CD4-positive, alpha-beta memory T cell (primary cell): Measurements from ENCODE around the gene DNAH9. TPM values are rescaled to one million over a fixed set of nuclear protein-coding genes. Genes with fewer than 3 reads are reported as not detected.

Source experiments
- CTCF ChIA-PET: fragments of 350-600 bp; sonication (Branson Sonifier 250); formaldehyde crosslinking; loops from one replicate; lab custom pipeline; 2021; ENCODE audit warnings: inconsistent platforms; ENCODE audit not compliant: partially characterized antibody; lab: Charles Lee
- POLR2A ChIA-PET: fragments of 350-600 bp; sonication (Branson Sonifier 250); formaldehyde crosslinking; loops from one replicate; lab custom pipeline; 2021; ENCODE audit not compliant: partially characterized antibody; lab: Charles Lee
- DNase-seq, 5 donors: peaks; one replicate each; pipeline versions ENCODE4 v3.0.0 to v3.0.0-alpha.2; 2020 to 2022; ENCODE audit warnings: mixed read lengths in 1 of 5
- H3K27ac ChIP-seq: one replicate; pipeline ENCODE4 v1.7.0; 2013; ENCODE audit warnings: low read depth, low read length
- H3K27me3 ChIP-seq: 2 replicates; pipeline ENCODE4 v1.7.0; 2013; ENCODE audit warnings: mild to moderate bottlenecking, low read length, moderate library complexity; ENCODE audit not compliant: insufficient read depth
- H3K36me3 ChIP-seq: 2 replicates; pipeline ENCODE4 v1.7.0; 2013; ENCODE audit warnings: mild to moderate bottlenecking, low read length, moderate library complexity; ENCODE audit not compliant: insufficient read depth
- H3K4me1 ChIP-seq: 2 replicates; pipeline ENCODE4 v1.7.0; 2013; ENCODE audit warnings: mild to moderate bottlenecking, low read length, moderate library complexity; ENCODE audit not compliant: insufficient read depth
- H3K4me3 ChIP-seq, 2 donors: one replicate each; pipeline ENCODE4 v1.7.0; 2013; ENCODE audit warnings: low read length in 2 of 2, mild to moderate bottlenecking in 1 of 2
- H3K9me3 ChIP-seq, 2 donors: one replicate each; pipeline ENCODE4 v1.7.0; 2013; ENCODE audit warnings: low read length in 2 of 2, control low read depth in 1 of 2; ENCODE audit not compliant: control insufficient read depth in 1 of 2
- H3K27ac Mint-ChIP-seq, 7 donors: one replicate each; pipeline ENCODE4 v1.8.0; 2020 to 2021; ENCODE audit warnings: mixed read lengths in 7 of 7, mild to moderate bottlenecking in 6 of 7, inconsistent platforms in 3 of 7, moderate library complexity in 3 of 7
- H3K27me3 Mint-ChIP-seq, 2 donors: one replicate each; pipeline ENCODE4 v1.8.0; 2020 to 2021; ENCODE audit warnings: mixed read lengths in 2 of 2
- H3K36me3 Mint-ChIP-seq, 2 donors: one replicate each; pipeline ENCODE4 v1.8.0; 2020 to 2021; ENCODE audit warnings: mixed read lengths in 2 of 2, inconsistent platforms in 1 of 2, mild to moderate bottlenecking in 1 of 2
- H3K4me1 Mint-ChIP-seq, 4 donors: one replicate each; pipeline ENCODE4 v1.8.0; 2020 to 2021; ENCODE audit warnings: mixed read lengths in 4 of 4, mild to moderate bottlenecking in 1 of 4
- H3K4me3 Mint-ChIP-seq, 8 donors: one replicate each; pipeline ENCODE4 v1.8.0; 2020 to 2021; ENCODE audit warnings: mixed read lengths in 8 of 8, mild to moderate bottlenecking in 7 of 8, moderate library complexity in 6 of 8, inconsistent platforms in 3 of 8
- H3K9me3 Mint-ChIP-seq, 8 donors: one replicate each; pipeline ENCODE4 v1.8.0; 2020 to 2021; ENCODE audit warnings: mixed read lengths in 8 of 8, mild to moderate bottlenecking in 5 of 8, inconsistent platforms in 3 of 8, moderate library complexity in 1 of 8
- intact Hi-C: fragments of 100-400 bp; cut with micrococcal nuclease; formaldehyde crosslinking; loops from one replicate; pipeline ENCODE4 v1.15.1; 2023
- polyA plus RNA-seq, 2 donors: library from polyadenylated mRNA; unstranded; fragments of 300-500 nt; fragmentation: Illumina TruSeq; gene quantifications; one replicate each; pipeline ENCODE4 v1.2.3, GENCODE V29; 2021
- total RNA-seq, 2 experiments: library from RNA; stranded (reverse); gene quantifications; one replicate each; pipeline ENCODE4 v1.2.3, GENCODE V29; 2021

Gene DNAH9
- total and polyA plus RNA-seq, 4 experiments from 2014 or later = not detected

- ChIA-PET CTCF (no interaction called here), POLR2A (no interaction called here)
- intact Hi-C loops = no loop called here
- Mint-ChIP-seq H3K4me3 (no peak overlapping the region), H3K27ac (no peak overlapping the region), H3K36me3 (no peaks in the 10 kb centered on the region), H3K4me1 (no peaks in the 10 kb centered on the region), H3K9me3 (peaks cover 0 to 10% (median 5%) of the 10 kb centered on the region in 8 donors), H3K27me3 (no peaks in the 10 kb centered on the region)
- Histone ChIP-seq H3K9me3 (no peaks in the 10 kb centered on the region), H3K27ac (no peak overlapping the region), H3K27me3 (no peaks in the 10 kb centered on the region), H3K4me3 (no peak overlapping the region), H3K36me3 (no peaks in the 10 kb centered on the region), H3K4me1 (no peaks in the 10 kb centered on the region)
- no peak for DNase-seq
These were observed 138.5 kb downstream of the DNAH9 start for GRCh38 chr17:11736613-11737312.

GRCh38 chr17:11737313-11737679 is 139.0 kb downstream of the DNAH9 start:
- Mint-ChIP-seq H3K4me3 (no peak overlapping the region), H3K36me3 (no peaks in the 10 kb centered on the region), H3K27ac (no peak overlapping the region), H3K9me3 (peaks cover 0 to 8% (median 5%) of the 10 kb centered on the region in 8 donors), H3K27me3 (no peaks in the 10 kb centered on the region), H3K4me1 (no peaks in the 10 kb centered on the region)
- H3K27me3 ChIP-seq = no peaks in the 10 kb centered on the region
- no peaks in the 10 kb centered on the region for H3K36me3 ChIP-seq
- POLR2A ChIA-PET = no interaction called here
- no peaks in the 10 kb centered on the region for H3K9me3 ChIP-seq
- H3K4me3 ChIP-seq = no peak overlapping the region
- no peaks in the 10 kb centered on the region for H3K4me1 ChIP-seq
- no peak overlapping the region for H3K27ac ChIP-seq
- intact Hi-C loops = no loop called here
- no peak for DNase-seq
- CTCF ChIA-PET = no interaction called here

- no peak overlapping the region for H3K27ac ChIP-seq
These were observed 139.9 kb downstream of the DNAH9 start for GRCh38 chr17:11738151-11738550.

GRCh38 chr17:11739351-11739750 is 141.1 kb downstream of the DNAH9 start:
- Histone ChIP-seq H3K4me3 (no peak overlapping the region), H3K27me3 (no peaks in the 10 kb centered on the region), H3K27ac (no peak overlapping the region), H3K36me3 (no peaks in the 10 kb centered on the region), H3K4me1 (no peaks in the 10 kb centered on the region), H3K9me3 (no peaks in the 10 kb centered on the region)
- Mint-ChIP-seq H3K4me3 (no peak overlapping the region), H3K9me3 (peaks cover 0 to 8% (median 2%) of the 10 kb centered on the region in 8 donors), H3K36me3 (no peaks in the 10 kb centered on the region), H3K4me1 (no peaks in the 10 kb centered on the region), H3K27ac (no peak overlapping the region), H3K27me3 (no peaks in the 10 kb centered on the region)
- DNase-seq = no peak
- ChIA-PET CTCF (no interaction called here), POLR2A (no interaction called here)
- intact Hi-C loops = no loop called here

More at GRCh38 chr17:11738151-11738550, 139.9 kb downstream of the DNAH9 start:
- no peaks in the 10 kb centered on the region for H3K27me3 ChIP-seq
- Mint-ChIP-seq H3K36me3 (no peaks in the 10 kb centered on the region), H3K27ac (no peak overlapping the region), H3K4me1 (no peaks in the 10 kb centered on the region), H3K27me3 (no peaks in the 10 kb centered on the region), H3K9me3 (peaks cover 0 to 8% (median 1%) of the 10 kb centered on the region in 8 donors), H3K4me3 (no peak overlapping the region)
- H3K4me1 ChIP-seq = no peaks in the 10 kb centered on the region
- no peak for DNase-seq
- POLR2A ChIA-PET = no interaction called here
- CTCF ChIA-PET = no interaction called here
- H3K4me3 ChIP-seq = no peak overlapping the region
- H3K36me3 ChIP-seq = no peaks in the 10 kb centered on the region
- intact Hi-C loops = no loop called here
- no peaks in the 10 kb centered on the region for H3K9me3 ChIP-seq

GRCh38 chr17:11739848-11740247 is 141.6 kb downstream of the DNAH9 start:
- Histone ChIP-seq H3K27me3 (no peaks in the 10 kb centered on the region), H3K9me3 (no peaks in the 10 kb centered on the region), H3K4me1 (no peaks in the 10 kb centered on the region), H3K36me3 (no peaks in the 10 kb centered on the region), H3K4me3 (no peak overlapping the region), H3K27ac (no peak overlapping the region)
- Mint-ChIP-seq H3K9me3 (peaks cover 0 to 8% (median 2%) of the 10 kb centered on the region in 8 donors), H3K27ac (no peak overlapping the region), H3K27me3 (no peaks in the 10 kb centered on the region), H3K36me3 (no peaks in the 10 kb centered on the region), H3K4me1 (no peaks in the 10 kb centered on the region), H3K4me3 (no peak overlapping the region)
- ChIA-PET CTCF (no interaction called here), POLR2A (no interaction called here)
- no peak for DNase-seq
- intact Hi-C loops = no loop called here

GRCh38 chr17:11742886-11743285 is 144.6 kb downstream of the DNAH9 start:
- H3K36me3 Mint-ChIP-seq = no peaks in the 10 kb centered on the region

GRCh38 chr17:11744696-11745095 is 146.4 kb downstream of the DNAH9 start:
- ChIA-PET CTCF (no interaction called here), POLR2A (no interaction called here)
- no peak overlapping the region for H3K27ac ChIP-seq
- H3K4me1 ChIP-seq = no peaks in the 10 kb centered on the region
- Mint-ChIP-seq H3K36me3 (no peaks in the 10 kb centered on the region), H3K4me1 (no peaks in the 10 kb centered on the region), H3K4me3 (no peak overlapping the region), H3K27ac (no peak overlapping the region), H3K9me3 (peaks cover 3 to 12% (median 9%) of the 10 kb centered on the region in 8 donors), H3K27me3 (no peaks in the 10 kb centered on the region)
- no peak overlapping the region for H3K4me3 ChIP-seq
- intact Hi-C loops = no loop called here
- no peak for DNase-seq
- H3K27me3 ChIP-seq = no peaks in the 10 kb centered on the region
- H3K36me3 ChIP-seq = no peaks in the 10 kb centered on the region
- no peaks in the 10 kb centered on the region for H3K9me3 ChIP-seq

More at GRCh38 chr17:11742886-11743285, 144.6 kb downstream of the DNAH9 start:
- Histone ChIP-seq H3K27me3 (no peaks in the 10 kb centered on the region), H3K4me3 (no peak overlapping the region), H3K27ac (no peak overlapping the region), H3K4me1 (no peaks in the 10 kb centered on the region), H3K9me3 (no peaks in the 10 kb centered on the region), H3K36me3 (no peaks in the 10 kb centered on the region)
- Mint-ChIP-seq H3K9me3 (peaks cover 3 to 12% (median 6%) of the 10 kb centered on the region in 8 donors), H3K27ac (no peak overlapping the region), H3K4me1 (no peaks in the 10 kb centered on the region), H3K4me3 (no peak overlapping the region), H3K27me3 (no peaks in the 10 kb centered on the region)
- ChIA-PET CTCF (no interaction called here), POLR2A (no interaction called here)
- intact Hi-C loops = no loop called here
- no peak for DNase-seq
